Limb (tissue), 2 donors: ENCODE measurements around the gene KCTD19.

Source experiments
- DNase-seq, 2 donors: peaks; one replicate each; pipeline ENCODE4 v3.0.0-alpha.2; 2016; ENCODE audit errors: extremely low spot score in 2 of 2

The KCTD19 gene

DNA sequence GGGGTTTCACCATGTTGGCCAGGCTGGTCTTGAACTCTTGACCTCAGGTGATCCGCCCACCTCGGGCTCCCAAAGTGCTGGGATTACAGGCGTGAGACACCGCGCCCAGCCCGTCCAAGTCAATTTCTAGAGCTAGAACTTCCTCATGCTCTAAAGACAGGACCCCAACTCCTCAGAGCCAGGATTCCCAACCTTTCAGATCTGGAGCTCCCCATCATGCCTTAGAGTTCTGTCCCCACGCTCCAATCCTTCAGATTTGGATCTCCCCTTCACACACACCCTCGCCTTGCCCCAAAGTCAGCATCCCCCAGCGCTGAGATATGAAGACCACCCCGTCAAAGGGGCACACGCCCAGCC lies 448 bp downstream of the KCTD19 start:
- DNase-seq: no peak

DNA sequence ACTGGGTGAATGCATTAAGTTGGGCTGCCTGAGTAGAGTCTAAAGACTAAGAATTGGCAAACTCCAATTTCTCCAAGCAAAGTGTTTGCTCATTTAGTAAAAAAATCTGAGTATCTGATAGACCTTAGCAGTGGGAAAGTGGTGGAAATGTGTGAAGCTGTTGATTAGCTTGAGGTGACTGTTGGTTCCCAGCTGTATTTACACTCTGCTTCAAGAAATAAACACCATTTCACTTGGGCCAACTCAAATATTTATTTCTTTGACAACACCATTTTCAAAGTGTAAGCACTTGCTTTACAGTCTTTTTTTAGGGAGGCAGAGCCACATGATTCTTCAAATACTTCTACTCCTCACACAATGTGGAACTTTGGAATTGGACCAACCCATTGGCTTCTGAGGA lies 8.7 kb downstream of the KCTD19 start:
- no peak for DNase-seq

DNA sequence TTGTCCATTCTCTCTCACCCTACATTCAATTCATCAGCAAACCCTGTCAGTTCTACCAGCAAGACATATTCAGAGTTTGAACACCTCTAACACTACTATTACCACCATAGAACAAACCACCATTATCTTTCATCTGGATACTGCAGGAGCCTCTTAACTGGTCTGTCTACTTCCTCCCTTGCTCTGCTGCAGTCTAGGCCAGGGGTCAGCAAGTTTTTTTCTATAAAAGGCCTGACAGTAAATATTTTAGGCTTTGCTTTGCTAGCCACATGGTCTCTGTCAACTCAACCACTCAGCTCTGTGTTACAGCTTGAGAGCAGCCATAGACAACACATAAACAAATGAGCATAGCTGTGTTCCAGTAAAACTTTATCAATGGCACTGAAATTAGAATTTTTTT lies 13.8 kb downstream of the KCTD19 start:
- DNase-seq: no peak

DNA sequence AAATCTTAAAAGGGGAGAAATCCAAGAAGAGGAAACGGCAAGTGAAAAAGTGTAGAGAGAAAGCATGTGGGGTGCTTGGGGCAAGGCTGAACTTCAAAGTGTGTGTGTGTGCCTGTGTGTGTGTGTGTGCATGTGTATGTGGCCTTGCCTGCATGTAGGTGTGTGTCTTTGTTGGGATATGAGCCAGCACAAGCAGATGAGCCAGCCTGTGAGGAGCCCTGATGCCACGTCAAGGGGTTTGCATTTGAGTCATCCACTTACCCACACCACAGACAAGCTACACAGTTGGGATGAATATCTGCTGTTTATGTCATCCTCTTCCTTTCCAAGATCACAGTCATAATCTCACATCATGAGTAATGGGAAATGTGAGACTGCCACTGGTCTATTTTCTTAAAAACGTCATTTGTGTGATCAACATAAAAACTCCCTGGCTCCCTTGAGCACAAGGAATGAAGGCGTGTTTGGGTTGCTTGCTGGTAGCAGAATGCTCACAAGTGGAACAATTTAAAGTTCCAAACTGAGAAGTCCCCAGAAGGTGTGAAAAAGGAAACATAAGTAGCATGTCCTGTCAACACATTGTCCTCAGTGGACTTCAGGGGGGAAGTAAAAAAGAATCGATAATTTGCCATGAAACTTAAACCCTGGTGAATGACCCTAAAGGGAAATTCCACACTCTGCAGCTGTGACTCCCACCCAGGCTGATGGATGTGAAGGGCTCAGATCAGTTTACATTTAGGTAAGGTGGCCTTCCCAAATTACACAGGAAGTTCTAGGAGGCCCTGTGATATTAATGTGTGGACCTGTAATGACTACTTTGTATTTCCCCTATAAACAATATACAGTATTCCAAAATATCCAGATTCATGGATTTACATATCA lies 14.7 kb downstream of the KCTD19 start:
- peak in 1 of 2 donors; percentile 28 for DNase-seq

DNA sequence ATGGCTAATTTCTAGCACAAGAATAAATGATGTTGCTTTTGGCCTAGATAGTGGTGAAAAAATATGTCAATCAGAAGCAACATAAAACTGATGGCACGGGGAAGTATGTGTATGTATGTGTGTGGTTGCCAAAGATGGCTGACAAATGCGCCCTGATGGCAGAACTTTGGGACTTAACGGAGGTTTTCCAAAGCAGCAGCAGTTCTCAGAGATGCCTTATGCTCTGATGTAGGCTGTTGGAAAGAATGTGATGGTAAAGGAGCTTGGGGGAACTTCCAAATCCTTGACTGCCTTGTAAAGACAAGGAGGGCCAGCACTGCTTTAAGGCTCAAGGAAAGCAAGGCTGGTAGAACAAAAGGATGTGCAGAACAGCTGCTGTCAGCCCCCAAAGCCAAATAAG lies 16.0 kb downstream of the KCTD19 start:
- DNase-seq: no peak

DNA sequence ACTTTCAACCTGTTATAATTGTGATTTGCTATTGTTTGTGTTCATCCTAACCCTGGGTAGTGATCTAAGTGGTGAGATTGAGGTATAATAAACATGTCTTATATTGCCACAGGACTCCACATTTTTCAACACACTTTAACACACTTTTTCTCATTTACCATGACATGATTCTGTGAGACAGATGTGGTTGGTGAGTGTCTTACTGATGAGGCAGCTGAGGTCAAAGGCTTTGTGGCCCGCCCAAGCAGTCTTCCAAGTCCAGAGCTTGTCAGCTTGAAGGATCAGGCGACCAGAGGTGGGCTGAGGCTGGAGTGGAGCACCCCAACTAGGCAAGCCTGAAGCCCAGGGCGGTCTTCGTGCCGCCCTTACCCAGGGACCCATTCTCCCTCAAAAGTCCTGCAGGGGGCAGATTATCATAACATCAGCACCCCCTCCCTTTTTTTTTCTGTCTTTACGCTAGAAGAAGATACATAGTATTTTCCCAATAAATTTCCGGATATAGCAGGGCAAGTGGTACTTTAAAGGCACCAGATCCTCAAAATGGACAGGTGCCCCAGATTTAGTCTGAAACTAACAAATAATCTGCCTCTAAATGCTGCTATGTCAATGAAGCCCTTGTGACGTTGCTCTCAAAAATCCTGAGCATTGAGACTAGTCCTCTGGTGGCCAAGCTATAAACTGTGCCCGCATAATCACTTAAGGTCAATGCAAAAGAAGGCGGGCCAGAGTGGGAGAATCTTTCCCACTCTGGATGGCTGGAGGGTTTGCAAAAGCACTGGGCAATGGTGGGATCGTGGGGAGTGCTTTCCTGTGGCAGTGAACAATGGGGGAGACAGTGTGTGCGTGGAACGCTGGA lies 21.1 kb downstream of the KCTD19 start:
- DNase-seq: no peak

DNA sequence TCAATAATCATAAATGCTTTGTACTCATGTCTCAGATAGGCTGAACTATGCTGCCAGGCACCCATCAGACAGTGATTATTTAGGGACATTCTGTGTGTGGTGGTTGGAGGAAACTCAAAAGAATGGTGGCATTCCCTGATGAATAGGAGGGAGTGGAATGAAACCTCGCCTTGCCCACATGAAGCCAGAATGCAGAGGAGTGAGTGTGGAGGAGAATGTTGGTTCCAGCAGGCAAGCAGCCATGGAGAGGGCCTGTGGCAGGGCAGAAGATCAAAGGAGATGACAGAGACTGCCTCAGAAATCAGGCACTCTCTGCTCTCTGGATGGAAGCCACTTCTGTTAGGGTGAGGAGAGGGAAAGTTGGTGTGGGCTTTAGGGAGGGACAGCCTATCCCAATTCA lies 22.5 kb downstream of the KCTD19 start:
- DNase-seq: no peak

DNA sequence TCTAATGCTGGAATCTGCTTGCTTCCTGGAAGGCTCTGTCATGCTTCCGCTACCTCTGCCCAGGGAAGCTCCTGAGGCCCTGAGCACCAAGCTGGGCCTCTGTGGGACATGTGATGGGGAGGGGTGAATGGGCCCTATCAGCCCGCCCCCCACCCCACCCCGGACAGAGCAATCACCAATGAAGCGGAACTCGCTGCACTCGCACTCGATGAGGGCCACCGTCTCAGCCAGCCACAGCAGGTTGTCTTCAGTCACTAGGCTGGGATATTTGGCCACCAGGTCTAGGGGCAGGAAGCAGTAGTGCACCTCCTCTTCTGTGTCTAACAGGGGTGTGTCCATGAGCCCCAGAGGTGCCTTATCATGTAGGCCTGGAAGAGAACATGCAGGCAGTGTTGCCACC lies 23.6 kb downstream of the KCTD19 start:
- no peak for DNase-seq

DNA sequence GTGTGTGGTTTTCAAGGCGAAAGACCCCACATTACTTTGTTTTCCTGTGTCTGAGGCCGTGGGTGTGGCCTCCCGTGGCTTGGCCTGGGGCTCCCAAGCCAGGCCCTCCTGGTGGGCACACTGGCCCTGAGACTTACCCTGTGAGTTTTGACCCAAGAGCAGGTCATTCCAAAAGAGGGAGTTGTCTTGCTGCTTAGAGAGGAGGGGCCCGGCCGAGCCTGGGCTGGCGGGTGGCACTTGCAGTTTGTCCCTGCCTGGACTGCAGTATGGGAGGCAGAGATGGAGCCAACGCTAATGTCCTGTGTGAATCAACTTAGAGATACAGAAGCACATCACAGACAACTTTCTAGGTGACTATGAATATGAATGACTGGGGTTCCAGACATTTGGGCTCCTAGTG lies 24.5 kb downstream of the KCTD19 start:
- no peak for DNase-seq

DNA sequence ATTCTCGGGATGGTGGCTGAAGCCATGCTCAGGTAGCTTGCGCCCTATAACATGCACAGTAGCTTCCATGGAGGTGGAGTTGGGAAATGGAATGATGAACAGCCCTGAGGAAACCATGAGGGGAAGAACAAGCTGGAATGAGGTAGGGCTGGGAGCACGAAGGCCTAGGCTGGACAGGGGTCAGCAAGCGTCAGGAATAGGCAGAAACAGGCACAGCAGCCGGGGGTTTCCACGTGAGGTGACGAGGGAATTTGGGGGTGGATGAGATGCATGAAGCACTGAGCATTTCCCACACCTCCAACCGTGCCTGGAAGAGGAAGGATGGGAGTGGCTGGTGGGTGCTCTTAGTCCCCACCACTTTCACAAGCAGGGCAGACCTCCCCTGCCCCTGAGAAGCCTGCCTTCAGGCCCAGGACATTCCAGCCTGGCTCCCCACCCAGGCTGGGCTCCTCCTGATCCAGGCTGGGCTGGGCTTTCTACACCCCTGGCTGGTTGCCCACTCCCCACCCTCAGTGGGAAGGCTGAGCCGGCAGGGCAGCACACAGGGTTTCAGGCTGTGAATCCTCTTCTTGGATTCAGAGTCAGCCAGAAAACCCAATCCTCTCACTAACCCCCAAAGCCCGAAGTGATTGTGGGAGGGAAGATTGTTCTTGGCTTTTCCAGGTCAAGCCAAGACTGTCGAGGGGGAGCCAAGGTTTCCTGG lies 25.3 kb downstream of the KCTD19 start:
- peak; percentile 50 to 64 for DNase-seq

DNA sequence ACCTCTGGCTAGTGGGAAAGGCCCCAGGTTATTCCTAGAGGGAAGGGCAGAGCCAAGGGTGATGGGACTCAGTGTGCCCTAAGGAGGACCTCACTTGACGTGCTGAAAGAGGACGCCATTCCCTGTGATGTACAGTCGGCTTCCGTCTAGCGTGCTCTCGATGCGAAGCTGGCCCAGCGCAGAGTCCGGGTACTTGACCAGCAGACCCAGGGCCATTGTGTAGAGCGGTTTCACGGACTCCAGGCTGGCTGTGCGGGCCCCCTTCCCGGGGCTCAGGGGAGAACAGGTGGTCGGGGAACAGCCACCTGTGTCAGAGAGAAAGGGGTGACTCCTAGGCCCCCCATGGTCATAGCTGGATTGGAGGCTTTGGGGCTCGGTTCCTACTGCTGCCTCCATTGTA lies 27.3 kb downstream of the KCTD19 start:
- DNase-seq: no peak

DNA sequence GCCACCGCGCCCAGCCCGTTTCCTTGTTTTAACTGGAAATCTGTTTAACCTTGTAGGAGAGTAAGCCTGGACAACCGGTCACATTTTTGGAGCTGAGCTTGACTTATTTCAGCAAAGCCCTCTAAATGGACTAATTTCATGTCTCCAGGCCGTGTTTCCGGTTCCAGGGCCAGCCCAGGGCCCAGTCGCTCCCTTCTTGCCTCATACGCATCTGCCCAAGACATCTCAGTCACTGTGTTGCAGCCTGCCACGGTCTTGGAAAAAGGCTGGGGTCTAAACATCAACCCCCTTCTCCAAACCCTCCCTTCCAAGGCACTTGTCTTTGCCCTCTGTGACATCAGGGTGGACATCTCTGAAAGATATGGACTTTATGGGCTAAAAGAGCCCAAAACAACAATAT lies 28.3 kb downstream of the KCTD19 start:
- DNase-seq: no peak

DNA sequence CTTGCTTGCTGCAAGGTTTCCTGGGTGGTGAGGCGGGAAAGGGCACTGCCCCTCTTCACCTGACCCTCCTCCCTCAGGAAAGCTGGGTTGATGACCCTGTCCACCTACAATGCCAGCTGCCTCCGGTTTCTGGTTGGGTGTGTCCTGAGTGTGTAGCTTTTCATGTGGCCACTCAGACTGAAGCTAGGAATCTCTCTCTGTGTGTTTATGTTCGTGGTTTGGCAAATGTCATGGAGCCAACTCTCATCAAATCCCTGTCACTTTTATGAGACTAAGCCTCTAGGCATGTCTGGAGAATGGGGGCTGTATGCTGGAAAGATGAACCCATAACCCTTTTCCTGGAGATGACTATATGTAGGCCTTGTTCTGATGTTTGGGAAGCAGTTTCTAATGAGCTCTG lies 30.1 kb downstream of the KCTD19 start:
- no peak for DNase-seq

DNA sequence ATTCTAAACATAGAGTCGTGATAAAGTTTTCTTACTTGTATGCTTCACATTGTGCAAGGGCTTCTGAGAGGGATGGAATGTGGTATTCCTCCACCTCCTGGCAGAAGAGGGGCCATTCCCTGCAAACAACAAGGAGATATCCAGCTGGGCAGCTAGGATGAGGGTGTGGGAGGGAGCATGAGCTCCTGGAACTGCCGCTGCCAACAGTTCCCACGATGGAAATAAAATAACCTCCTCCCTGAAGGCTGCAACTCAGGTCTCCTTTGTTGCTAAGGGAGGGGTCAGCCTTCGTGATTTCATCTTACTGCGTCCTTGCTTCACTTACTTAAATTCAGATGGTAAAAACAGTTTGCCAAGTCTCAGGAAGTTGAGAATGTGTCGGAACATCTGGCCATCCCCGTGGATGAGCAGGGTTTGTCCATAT lies 31.6 kb downstream of the KCTD19 start:
- no peak for DNase-seq

DNA sequence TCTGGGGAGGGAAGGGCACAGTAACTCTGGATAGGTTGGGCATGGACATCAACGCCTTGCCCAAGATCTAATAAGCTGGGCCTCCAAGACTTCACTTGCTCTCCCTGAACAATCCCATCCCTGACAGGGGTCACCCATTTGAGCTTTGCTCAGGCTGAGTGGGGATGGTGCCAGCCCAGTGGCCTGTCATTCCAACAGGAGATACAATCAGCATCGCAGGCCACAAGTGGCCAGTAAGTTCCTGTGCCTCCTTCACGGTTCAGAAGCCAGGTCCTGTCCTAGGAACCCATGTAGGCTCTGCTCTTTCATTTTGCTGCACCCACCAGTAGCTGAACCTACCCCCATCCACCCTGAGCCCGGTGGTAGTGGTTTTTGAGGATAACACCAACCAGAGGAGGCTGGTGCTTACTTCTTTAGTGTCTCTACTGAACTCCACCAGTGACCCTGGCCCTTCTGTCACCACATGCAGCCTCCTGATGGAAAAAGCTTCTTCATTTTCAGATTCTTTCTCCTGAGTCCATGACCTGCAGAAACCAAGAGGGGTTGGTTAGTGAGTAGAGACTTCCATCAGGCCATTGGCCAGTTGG lies 32.3 kb downstream of the KCTD19 start:
- no peak for DNase-seq

DNA sequence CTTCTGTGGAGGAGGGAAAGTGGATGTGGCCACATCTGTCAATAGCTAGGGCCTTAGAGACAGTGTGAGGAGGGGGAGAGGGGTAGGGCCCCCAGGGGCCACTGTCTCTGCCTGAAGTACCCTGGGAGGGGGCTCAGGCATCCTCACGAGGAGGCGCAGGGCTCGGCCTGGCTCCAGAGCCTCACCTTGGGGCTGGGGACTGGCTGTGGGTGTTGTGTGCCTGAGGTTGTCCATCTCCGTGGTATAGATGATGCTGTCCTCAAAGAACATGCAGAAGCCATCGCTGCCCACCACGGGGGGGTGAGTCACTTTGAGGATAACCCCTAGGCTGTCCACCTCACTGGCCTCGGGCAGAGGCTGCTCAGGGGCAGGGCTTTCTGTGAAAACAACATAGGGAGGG lies 35.1 kb downstream of the KCTD19 start:
- DNase-seq: no peak

DNA sequence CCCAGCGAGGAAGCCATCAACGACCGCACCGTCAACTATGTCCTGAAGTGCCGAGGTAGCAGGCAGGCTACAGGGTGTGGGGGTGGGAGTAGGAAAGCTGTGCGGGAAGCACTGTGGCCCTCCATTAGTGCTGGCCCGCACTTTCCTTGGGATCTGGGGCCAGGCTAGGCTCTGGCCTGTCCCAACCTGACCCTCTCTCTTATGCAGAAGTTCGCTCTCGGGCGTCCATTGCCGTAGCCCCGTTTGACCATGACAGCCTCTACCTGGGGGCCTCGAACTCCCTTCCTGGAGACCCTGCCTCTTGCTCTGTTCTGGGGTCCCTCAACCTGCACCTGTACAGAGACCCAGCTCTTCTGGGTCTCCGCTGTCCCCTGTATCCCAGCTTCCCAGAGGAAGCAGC lies 38.6 kb downstream of the KCTD19 start:
- no peak for DNase-seq

DNA sequence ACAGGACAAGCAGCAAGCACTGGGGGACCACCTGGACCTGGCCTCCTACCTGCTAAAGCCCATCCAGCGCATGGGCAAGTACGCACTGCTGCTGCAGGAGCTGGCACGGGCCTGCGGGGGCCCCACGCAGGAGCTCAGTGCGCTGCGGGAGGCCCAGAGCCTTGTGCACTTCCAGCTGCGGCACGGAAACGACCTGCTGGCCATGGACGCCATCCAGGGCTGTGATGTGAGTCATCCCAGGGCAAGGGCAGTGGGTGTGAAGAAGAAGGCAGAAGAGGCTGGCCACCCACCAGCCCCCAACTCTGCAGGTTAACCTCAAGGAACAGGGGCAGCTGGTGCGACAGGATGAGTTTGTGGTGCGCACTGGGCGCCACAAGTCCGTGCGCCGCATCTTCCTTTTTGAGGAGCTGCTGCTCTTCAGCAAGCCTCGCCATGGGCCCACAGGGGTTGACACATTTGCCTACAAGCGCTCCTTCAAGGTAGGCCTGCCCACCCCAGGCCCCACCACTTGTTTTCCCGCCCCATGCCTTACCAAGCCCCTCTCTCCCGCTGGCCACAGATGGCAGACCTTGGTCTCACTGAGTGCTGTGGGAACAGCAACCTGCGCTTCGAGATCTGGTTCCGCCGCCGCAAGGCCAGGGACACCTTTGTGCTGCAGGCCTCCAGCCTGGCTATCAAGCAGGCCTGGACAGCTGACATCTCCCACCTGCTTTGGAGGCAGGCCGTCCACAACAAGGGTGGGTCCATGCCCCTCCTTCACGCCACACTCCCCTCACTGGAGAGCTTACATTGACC lies 39.9 kb downstream of the KCTD19 start:
- no peak for DNase-seq

DNA sequence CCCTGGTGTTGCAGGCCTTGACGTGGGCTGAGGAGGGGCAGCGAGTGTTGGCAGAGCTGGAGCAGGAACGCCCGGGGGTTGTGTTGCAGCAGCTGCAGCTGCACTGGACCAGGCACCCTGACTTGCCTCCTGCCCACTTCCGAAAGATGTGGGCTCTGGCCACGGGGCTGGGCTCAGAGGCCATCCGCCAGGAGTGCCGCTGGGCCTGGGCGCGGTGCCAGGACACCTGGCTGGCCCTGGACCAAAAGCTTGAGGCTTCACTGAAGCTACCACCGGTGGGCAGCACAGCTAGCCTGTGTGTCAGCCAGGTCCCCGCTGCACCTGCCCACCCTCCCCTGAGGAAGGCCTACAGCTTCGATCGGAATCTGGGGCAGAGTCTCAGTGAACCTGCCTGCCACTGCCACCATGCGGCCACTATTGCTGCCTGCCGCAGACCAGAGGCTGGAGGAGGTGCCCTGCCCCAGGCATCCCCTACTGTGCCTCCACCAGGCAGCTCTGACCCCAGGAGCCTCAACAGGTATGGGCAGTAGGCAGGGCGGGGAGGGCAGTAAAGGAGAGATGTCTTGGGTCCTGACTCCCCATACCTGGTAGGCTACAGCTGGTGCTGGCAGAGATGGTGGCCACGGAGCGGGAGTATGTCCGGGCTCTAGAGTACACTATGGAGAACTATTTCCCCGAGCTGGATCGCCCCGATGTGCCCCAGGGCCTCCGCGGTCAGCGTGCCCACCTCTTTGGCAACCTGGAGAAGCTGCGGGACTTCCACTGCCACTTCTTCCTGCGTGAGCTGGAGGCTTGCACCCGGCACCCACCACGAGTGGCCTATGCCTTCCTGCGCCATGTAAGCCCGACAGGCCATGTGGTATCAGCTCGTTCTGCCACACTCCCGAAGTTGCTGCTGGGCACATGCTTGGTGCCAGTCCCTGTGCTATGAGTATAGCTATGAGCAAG lies 41.6 kb downstream of the KCTD19 start:
- peak in 1 of 2 donors; percentile 48 for DNase-seq
